Measurements from ENCODE around the gene STXBP6.
"Not testable (repeated sequence)": the region's sequence is repeated elsewhere in the genome, so short reads cannot be mapped to it uniquely, and the experiment has no call there.

Gene STXBP6

DNA sequence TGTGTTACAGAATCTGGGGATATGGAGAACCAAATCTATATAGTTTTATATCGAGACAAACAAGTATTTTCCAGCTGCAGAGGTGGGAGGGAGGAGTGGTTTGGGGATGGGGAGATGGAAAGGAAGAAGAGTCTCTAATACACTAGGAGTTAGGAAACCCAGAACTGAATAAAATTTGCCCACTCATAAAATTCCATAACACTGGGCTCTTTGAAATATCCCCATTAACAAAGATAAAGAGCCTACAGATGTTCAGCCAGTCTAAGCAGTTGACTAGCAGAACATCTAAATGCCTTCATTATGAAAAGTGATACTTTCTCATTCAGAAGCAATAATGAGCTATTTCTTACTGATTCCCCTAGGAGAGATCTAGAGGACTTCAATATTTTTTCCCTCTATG lies 264.2 kb downstream of the STXBP6 start:
- no peak for DNase-seq

DNA sequence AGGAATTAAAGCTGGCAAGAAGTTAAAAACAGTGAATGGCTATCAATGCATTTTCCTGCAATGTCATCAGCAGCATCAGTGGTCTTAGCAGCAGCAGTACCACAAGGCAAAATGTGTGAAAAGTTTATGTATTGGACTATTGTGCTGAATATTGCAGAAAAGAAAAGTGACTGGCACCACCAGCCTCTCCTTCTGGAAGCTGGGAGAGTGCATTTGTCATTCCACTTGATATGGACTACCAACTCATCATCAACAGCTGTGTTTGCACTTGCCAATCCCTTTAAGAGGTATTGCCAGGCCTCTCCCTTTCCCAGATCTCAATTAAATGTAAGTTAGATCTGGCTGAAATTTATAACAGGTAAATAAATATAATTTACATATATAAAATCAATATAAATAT lies 265.0 kb downstream of the STXBP6 start:
- DNase-seq = no peak

DNA sequence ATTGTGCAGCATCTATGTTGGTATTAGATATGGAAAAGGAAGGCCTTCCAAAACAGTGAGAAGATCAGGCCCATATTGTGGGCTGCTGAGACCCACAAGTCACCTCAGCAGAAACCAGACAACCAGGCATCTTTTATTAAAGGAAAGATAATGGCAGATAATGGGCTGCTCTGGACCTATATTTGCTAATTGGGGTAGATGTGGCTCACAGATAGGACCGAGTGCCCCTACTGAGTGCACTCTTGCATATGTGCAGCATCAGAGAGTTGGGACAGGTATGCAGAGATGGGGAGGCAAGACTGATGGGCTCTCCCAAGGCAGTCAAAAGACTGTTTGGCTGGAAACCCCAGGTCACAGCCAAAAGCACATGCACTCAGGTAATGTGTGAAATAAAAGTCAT lies 266.2 kb downstream of the STXBP6 start:
- no peak for DNase-seq

DNA sequence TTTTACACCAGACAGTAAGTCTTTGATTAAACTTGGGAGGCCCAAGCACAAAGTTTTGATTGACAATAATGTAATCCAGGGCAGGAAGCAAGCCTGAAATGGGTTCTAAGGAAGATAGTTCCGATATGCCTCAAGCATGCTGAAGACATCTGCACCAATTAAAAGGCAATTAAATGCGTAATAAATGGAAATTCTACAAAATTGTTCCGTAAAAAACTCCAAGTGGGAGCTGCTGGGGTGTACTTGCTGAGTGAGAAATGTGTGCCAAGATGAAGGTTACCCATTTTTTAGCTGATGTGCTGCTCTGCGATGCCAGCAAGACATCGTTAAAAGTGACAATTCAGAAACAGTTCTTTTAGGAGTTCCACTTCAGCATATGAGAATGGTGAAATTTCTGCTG lies 269.7 kb downstream of the STXBP6 start:
- no peak for DNase-seq

DNA sequence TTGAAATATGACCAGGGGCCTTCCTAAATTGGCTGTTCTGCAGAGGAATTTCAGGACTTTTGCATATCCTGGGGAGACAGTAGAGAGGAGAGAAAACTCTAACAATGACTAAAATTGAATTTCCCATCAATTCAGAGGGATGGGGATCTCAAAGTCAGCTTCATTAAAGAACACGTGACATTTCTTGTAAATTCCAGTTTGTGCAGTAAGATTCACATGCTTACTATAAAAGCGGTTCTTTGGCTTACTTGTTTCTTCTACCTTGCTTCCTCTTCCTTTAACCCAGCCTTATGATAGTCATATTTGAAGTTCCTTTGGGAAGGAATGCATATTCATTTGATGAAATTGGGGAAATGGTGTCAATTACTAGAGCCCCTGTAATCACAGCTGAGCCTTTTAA lies 272.3 kb downstream of the STXBP6 start:
- no peak for DNase-seq

- DNase-seq = no peak
These were observed 274.0 kb downstream of the STXBP6 start for GRCh38 chr14:24775950-24776349.

GRCh38 chr14:24774187-24774915 lies 275.6 kb downstream of the STXBP6 start:
- no peak for DNase-seq

DNA sequence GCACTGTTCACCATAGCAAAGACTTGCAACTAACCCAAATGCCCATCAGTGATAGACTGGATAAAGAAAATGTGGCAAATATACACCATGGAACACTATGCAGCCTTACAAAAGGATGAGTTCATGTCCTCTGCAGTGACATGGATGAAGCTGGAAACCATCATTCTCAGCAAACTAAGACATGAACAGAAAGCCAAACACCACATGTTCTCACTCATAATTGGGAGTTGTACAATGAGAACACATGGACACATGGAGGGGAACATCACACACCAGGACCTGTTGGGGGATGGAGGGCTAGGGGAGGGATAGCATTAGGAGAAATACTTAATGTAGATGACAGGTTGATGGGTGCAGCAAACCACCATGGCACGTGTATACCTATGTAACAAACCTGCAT lies 276.4 kb downstream of the STXBP6 start:
- DNase-seq = not testable (repeated sequence)

DNA sequence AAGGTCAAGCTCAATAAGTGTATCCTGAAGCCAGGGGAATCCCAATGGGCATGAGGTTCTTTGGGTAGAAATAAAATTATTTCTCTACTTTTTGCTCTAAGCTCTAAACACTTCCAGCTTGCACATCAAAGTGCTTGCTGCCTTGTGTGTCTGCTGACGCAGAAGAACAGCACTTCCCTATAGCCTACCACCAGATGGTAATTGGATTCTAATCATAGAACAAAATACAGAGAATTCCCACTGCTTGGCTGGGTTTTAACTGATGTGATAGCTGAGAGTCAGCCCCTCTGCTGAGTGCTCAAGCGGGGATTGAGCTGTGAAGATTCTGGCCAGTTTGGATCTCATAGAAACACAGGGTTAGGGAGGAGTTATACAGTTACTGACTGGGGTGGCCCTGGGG lies 283.5 kb downstream of the STXBP6 start:
- DNase-seq = no peak

DNA sequence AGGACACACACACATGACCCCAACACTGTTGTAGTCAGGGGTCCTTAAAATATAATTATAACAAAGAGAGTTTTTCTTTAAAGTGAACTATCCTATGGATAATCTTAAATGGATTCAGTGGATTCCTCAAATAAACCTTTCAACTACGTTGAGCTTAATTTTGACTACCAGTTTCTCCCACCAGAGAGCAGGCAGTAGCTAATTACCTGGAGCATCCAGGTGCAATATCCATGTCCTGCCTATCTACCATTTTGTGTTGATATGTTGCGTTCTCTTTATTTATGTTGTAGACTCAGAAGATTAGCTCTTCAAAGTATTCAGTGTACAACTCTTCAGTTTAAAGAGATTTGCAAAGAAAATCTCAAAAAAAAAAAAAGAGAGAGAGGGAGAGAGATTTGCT lies 288.8 kb downstream of the STXBP6 start:
- no peak for DNase-seq

Measured in stimulated activated CD4-positive, alpha-beta T cell treated with anti-CD3 and anti-CD28 coated beads, Interleukin-4, amount 100 ng/mL, for 1 hour (primary cell).